ENCODE results near the gene LHFPL2. TPM values are rescaled to one million over a fixed set of nuclear protein-coding genes. Genes with fewer than 3 reads are reported as not detected.

Gene LHFPL2
- total RNA-seq, 1 experiment from 2014 or later: 17.9 TPM

DNA sequence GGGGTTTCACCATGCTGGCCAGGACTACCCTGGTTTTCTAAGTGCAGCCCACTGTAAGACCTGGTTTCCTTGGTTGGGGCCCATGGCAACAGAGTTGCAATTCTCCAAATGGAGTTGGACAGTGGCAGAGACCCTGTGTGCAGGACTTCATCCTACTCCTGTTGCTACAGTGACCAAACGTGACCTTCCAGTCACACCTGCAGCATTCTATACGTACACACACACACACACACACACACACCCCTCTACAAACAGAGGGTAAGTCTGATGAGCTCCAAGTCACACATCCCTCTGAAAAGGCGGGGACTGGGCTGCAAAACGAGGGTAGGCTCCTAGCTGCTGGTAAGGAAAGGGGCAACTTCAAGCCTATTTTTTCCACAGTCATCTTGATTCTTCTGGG, 23.6 kb downstream of the LHFPL2 start:
- Histone ChIP-seq H2AFZ (ENCODE audit: low read depth, low read length, poor library complexity, severe bottlenecking) (no peak overlapping the region), H3K4me2 (ENCODE audit: low read length) (no peak overlapping the region), H3K36me3 (ENCODE audit: control insufficient read depth in 1 of 2, insufficient read depth in 2 of 2, low read length in 2 of 2) (peaks cover 0 to 4% of the 10 kb centered on the region in 2 experiments; a peak in 3 of 4 replicates), H3K27me3 (ENCODE audit: insufficient read depth, low read length) (no peaks in the 10 kb centered on the region), H3K9me3 (ENCODE audit: control insufficient read depth in 1 of 2, insufficient read depth in 1 of 2, low read depth in 1 of 2, low read length in 2 of 2) (no peaks in the 10 kb centered on the region), H3K27ac (ENCODE audit: low read depth, low read length) (no peak overlapping the region), H3K9ac (ENCODE audit: low read length) (no peak overlapping the region), H3K79me2 (ENCODE audit: insufficient read depth, low read length) (no peaks in the 10 kb centered on the region; the same call in 1 of the 2 replicates), H4K20me1 (ENCODE audit: insufficient read depth) (no peaks in the 10 kb centered on the region), H3K4me1 (ENCODE audit: control insufficient read depth in 1 of 2, insufficient read depth in 2 of 2, low read length in 2 of 2) (no peaks in the 10 kb centered on the region), H3K4me3 (replicated peaks in 1 of 2; ENCODE audit: low read depth in 1 of 2, low read length in 2 of 2) (no peak overlapping the region), H3K9me2 (ENCODE audit: insufficient read depth) (no peaks in the 10 kb centered on the region)
- ATAC-seq (no peak), DNase-seq (ENCODE audit: low read depth, low spot score) (no peak)
- RAD21 ChIA-PET (ENCODE audit: low non-redundant PET in 1 of 2, low total read pairs in 2 of 2, uncharacterized antibody in 2 of 2, unreplicated experiment in 2 of 2): no interaction called here
- no TSS peak for BruUV-seq (replicated peaks)
- CTCF ChIA-PET: no interaction called here
- intact Hi-C loops (cut with micrococcal nuclease): loop anchor here (5.0 kb wide), 1 partner anchor 88 kb away; no protein-coding TSS in a partner anchor
- TF ChIP-seq SRF (IDR thresholded peaks at IDR 0.05; ENCODE audit: low read depth): no peak
- POLR2A ChIA-PET: no interaction called here

DNA sequence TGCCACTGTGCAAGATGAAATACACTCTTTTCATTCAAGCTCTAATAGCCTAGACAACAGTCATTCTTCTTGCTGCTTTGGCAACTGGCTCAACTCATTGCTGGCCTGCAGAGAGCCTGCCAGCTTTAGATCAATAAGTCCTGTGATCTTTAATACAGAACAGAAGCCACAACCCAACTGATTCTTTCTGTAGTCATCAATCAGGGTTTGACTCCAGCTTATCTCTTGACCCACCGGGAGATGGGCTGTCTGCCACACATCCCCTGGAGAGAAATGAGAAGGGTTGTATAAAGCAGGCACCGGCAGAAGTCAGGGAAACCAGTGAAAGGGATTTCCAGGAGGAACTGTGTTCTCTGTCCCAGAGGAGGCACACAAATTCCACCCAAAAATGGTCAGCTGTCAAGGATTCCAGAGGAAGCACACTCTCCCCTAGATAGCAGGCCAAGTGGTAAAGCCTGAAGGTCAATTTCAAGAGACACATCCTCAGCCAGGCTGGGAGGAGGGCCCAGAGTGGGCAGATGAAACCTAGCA, 24.5 kb downstream of the LHFPL2 start:
- BruUV-seq (replicated peaks): no TSS peak
- no peak for DNase-seq (ENCODE audit: low read depth, low spot score)
- H3K36me3 ChIP-seq (ENCODE audit: control insufficient read depth in 1 of 2, insufficient read depth in 2 of 2, low read length in 2 of 2): peaks cover 0 to 4% of the 10 kb centered on the region in 2 experiments; a peak in 3 of 4 replicates
- CTCF ChIA-PET: no interaction called here
- H3K9ac ChIP-seq (ENCODE audit: low read length): no peak overlapping the region
- no peak overlapping the region for H3K4me2 ChIP-seq (ENCODE audit: low read length)
- H3K27ac ChIP-seq (ENCODE audit: low read depth, low read length): no peak overlapping the region
- ATAC-seq: no peak
- RAD21 ChIA-PET (ENCODE audit: low non-redundant PET in 1 of 2, low total read pairs in 2 of 2, uncharacterized antibody in 2 of 2, unreplicated experiment in 2 of 2): no interaction called here
- H3K4me3 ChIP-seq (replicated peaks in 1 of 2; ENCODE audit: low read depth in 1 of 2, low read length in 2 of 2): no peak overlapping the region
- no peaks in the 10 kb centered on the region for H4K20me1 ChIP-seq (ENCODE audit: insufficient read depth)
- intact Hi-C loops (cut with micrococcal nuclease): no loop called here
- no peaks in the 10 kb centered on the region; the same call in 1 of the 2 replicates for H3K79me2 ChIP-seq (ENCODE audit: insufficient read depth, low read length)
- no peaks in the 10 kb centered on the region for H3K9me2 ChIP-seq (ENCODE audit: insufficient read depth)
- H2AFZ ChIP-seq (ENCODE audit: low read depth, low read length, poor library complexity, severe bottlenecking): no peak overlapping the region
- POLR2A ChIA-PET: no interaction called here
- no peaks in the 10 kb centered on the region for H3K4me1 ChIP-seq (ENCODE audit: control insufficient read depth in 1 of 2, insufficient read depth in 2 of 2, low read length in 2 of 2)
- H3K27me3 ChIP-seq (ENCODE audit: insufficient read depth, low read length): no peaks in the 10 kb centered on the region
- TF ChIP-seq SIN3A (IDR thresholded peaks at IDR 0.05; ENCODE audit: low read depth) (no peak), RAD21 (IDR thresholded peaks at IDR 0.05; ENCODE audit: low read depth) (no peak), SP1 (IDR thresholded peaks at IDR 0.05; ENCODE audit: low read depth) (no peak), EZH2phosphoT487 (IDR thresholded peaks at IDR 0.05; ENCODE audit: borderline replicate concordance) (no peak), ELF1 (IDR thresholded peaks at IDR 0.05; ENCODE audit: borderline replicate concordance, low read depth) (no peak), EZH2 (IDR thresholded peaks at IDR 0.05) (no peak), CEBPB (IDR thresholded peaks at IDR 0.05; ENCODE audit: low read depth) (no peak), FOSL1 (IDR thresholded peaks at IDR 0.05; ENCODE audit: low read depth) (no peak), ZNF274 (IDR thresholded peaks at IDR 0.05; ENCODE audit: low read depth, low read length) (no peak), TCF7L2 (IDR thresholded peaks at IDR 0.05; ENCODE audit: borderline replicate concordance, extremely low read depth, insufficient read depth, insufficient read length) (no peak)
- TF ChIP-seq, protein P1, sequence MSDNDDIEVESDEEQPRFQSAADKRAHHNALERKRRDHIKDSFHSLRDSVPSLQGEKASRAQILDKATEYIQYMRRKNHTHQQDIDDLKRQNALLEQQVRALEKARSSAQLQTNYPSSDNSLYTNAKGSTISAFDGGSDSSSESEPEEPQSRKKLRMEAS (IDR thresholded peaks at IDR 0.05): no peak
- H3K9me3 ChIP-seq (ENCODE audit: control insufficient read depth in 1 of 2, insufficient read depth in 1 of 2, low read depth in 1 of 2, low read length in 2 of 2): no peaks in the 10 kb centered on the region
